Upper lobe of left lung (tissue), 6 donors: ENCODE measurements around the gene NR5A1. TPM values are rescaled to one million over a fixed set of nuclear protein-coding genes. Genes with fewer than 3 reads are reported as not detected.

Experiments
- ATAC-seq, 2 donors: fragments of 200-7000 bp; cut with Tn5 transposase; one replicate each; pipeline ENCODE4 v1.9.1; 2022; ENCODE audit warnings: mild to moderate bottlenecking in 2 of 2, moderate library complexity in 2 of 2; ENCODE audit not compliant: low FRiP score in 2 of 2
- DNase-seq, 2 donors: peaks; one replicate each; pipeline ENCODE4 v3.0.0-alpha.2; 2019 to 2020
- H3K27ac ChIP-seq, 4 donors: fragments of 200-600 bp; sonication (generic); one replicate each; pipeline ENCODE4 v1.5.1; 2016 to 2019
- H3K27me3 ChIP-seq, 4 donors: fragments of 200-600 bp; sonication (generic); one replicate each; pipeline ENCODE4 v1.5.1; 2017 to 2019
- H3K36me3 ChIP-seq, 4 donors: fragments of 200-600 bp; sonication (generic); one replicate each; pipeline ENCODE4 v1.5.1; 2016 to 2019
- H3K4me1 ChIP-seq, 4 donors: fragments of 200-600 bp; sonication (generic); one replicate each; pipeline ENCODE4 v1.5.1; 2018 to 2019
- H3K4me3 ChIP-seq, 4 donors: fragments of 200-600 bp; sonication (generic); one replicate each; pipeline ENCODE4 v1.5.1; 2017 to 2019; ENCODE audit warnings: mild to moderate bottlenecking in 2 of 4, moderate library complexity in 1 of 4
- H3K9me3 ChIP-seq, 4 donors: fragments of 200-600 bp; sonication (generic); one replicate each; pipeline ENCODE4 v1.5.1; 2018 to 2019
- EP300 ChIP-seq, 4 donors: sonication (generic); formaldehyde crosslinking; IDR thresholded peaks; one replicate each; pipeline ENCODE4 v1.5.1; 2017; ENCODE audit warnings: antibody characterized with exemption in 4 of 4, control low read depth in 2 of 4
- POLR2A ChIP-seq, 4 donors: fragments of 450-650 bp; IDR thresholded peaks; one replicate each; pipeline ENCODE4 v1.5.1; 2016 to 2017; ENCODE audit warnings: antibody characterized with exemption in 4 of 4, mild to moderate bottlenecking in 2 of 4
- POLR2AphosphoS5 ChIP-seq, 2 donors: sonication (generic); formaldehyde crosslinking; IDR thresholded peaks; one replicate each; pipeline ENCODE4 v1.5.1; 2017; ENCODE audit warnings: antibody characterized with exemption in 2 of 2
- WGBS, 2 donors: methylation state at CpG; one replicate each; pipeline ENCODE4 v1.1.5; 2017 to 2018; 5-methylcytosine and 5-hydroxymethylcytosine counted together
- total RNA-seq, 6 donors: library from RNA; depleted of rRNA in 4 of 6; stranded (reverse); fragments of >200 nt in 4 of 6; gene quantifications; one replicate each; pipeline versions ENCODE4 v1.1.0 to v1.2.1, GENCODE V29; 2016 to 2021
- TF ChIP-seq, protein P1 (sequence below), 6 experiments: fragments of 450-650 bp in 4 of 6; fragments of 200-600 bp in 2 of 6; sonication (generic) in 2 of 6; IDR thresholded peaks; one replicate each; pipeline ENCODE4 v1.5.1; 2016 to 2019; ENCODE audit warnings: antibody characterized with exemption in 6 of 6
- donor health status: DM: no; HTN: no; CAD: no; lungs with moderate emphysema.
- donor health status: DM: no; HTN: yes; CAD: no; lungs with severe emphysema.

The NR5A1 gene
- total RNA-seq, 6 donors from 2014 or later, result 0.30 to 0.49 TPM; not detected in 4

DNA sequence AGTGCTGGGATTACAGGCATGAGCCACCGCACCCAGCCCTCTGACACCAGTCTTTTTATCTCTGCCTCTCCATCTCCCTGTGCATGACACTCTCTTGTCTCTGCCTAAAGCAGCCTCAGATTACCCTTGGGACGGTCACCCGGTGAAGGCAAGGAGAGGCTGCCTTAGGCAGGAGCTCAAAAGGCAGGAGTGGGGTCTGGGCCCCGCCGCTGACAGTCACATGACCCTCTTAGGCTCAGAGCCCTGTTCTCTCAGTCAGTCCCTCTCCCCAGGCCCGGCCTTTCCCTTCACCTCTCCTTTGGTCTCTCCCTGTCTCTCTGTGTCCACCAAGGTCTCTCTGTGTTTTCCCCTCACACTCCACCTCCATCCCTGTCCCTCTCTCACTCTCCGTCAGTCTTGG is 34.4 kb downstream of the NR5A1 start:
- no peak overlapping the region for H3K27ac ChIP-seq
- H3K27me3 ChIP-seq, result peaks cover 0 to 10% (median 4%) of the 10 kb centered on the region in 4 donors
- WGBS, 2 donors, result 53 to 71% methylated on average over 6 to 7 of the region's 7 CpGs
- H3K4me3 ChIP-seq, result no peak overlapping the region
- peaks cover 6 to 8% (median 7%) of the 10 kb centered on the region in 4 donors for H3K4me1 ChIP-seq
- TF ChIP-seq EP300 (IDR thresholded peaks at IDR 0.05) (no peak), POLR2AphosphoS5 (IDR thresholded peaks at IDR 0.05) (no peak), POLR2A (IDR thresholded peaks at IDR 0.05) (no peak)
- TF ChIP-seq, protein P1, sequence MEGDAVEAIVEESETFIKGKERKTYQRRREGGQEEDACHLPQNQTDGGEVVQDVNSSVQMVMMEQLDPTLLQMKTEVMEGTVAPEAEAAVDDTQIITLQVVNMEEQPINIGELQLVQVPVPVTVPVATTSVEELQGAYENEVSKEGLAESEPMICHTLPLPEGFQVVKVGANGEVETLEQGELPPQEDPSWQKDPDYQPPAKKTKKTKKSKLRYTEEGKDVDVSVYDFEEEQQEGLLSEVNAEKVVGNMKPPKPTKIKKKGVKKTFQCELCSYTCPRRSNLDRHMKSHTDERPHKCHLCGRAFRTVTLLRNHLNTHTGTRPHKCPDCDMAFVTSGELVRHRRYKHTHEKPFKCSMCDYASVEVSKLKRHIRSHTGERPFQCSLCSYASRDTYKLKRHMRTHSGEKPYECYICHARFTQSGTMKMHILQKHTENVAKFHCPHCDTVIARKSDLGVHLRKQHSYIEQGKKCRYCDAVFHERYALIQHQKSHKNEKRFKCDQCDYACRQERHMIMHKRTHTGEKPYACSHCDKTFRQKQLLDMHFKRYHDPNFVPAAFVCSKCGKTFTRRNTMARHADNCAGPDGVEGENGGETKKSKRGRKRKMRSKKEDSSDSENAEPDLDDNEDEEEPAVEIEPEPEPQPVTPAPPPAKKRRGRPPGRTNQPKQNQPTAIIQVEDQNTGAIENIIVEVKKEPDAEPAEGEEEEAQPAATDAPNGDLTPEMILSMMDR (IDR thresholded peaks at IDR 0.05), result no peak
- no peak for ATAC-seq
- DNase-seq, result no peak
- H3K9me3 ChIP-seq, result no peaks in the 10 kb centered on the region
- no peaks in the 10 kb centered on the region for H3K36me3 ChIP-seq

DNA sequence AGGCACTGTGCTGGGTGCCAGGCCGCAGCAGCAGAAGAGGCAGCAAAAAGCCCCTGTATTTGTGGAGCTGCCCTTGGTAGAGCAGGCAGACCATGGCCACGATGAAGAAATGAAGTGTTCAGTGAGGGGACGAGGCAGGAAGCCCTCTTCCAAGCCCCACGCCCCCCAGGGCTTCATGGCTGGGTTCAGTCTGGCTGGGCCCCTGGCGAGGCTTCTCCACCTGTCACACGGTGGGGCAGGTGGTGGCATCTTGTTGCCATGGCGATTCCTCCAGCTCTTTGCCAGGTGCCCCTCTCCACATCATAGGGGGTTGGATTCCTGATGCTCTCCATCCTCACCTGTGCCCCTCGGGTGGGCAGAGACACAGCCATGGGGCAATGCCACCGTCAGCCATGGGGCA is 35.4 kb downstream of the NR5A1 start:
- no peaks in the 10 kb centered on the region for H3K27me3 ChIP-seq
- ATAC-seq, result no peak
- no peak overlapping the region for H3K27ac ChIP-seq
- 82 to 85% methylated on average over 5 to 9 of the region's 9 CpGs for WGBS, 2 donors
- DNase-seq, result peak in 1 of 2 donors; percentile 50
- no peaks in the 10 kb centered on the region for H3K9me3 ChIP-seq
- TF ChIP-seq POLR2AphosphoS5 (IDR thresholded peaks at IDR 0.05) (no peak), POLR2A (IDR thresholded peaks at IDR 0.05) (no peak), EP300 (IDR thresholded peaks at IDR 0.05) (no peak)
- TF ChIP-seq, protein P1 (IDR thresholded peaks at IDR 0.05), result no peak
- H3K4me1 ChIP-seq, result no peaks in the 10 kb centered on the region
- no peaks in the 10 kb centered on the region for H3K36me3 ChIP-seq
- no peak overlapping the region for H3K4me3 ChIP-seq

DNA sequence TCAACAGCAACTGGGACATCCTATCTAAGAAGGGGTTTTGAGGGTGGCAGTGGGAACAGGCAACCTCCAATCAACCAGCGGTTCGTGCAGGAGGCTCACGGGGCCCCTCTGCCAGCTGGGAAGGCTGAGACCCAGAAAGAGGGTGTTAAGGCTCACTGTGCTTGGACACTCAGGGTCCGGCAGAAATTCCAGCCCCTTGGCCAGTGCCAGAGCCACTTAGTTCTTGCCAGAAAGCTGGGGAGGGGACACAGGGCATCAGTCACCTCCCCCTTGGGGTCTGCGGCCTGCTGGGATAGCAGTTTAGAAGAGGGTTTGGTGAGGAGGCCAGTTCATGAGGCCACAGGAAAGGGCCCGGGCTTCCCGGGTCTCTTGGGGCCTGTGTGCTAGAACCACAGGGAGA is 36.5 kb downstream of the NR5A1 start:
- TF ChIP-seq POLR2AphosphoS5 (IDR thresholded peaks at IDR 0.05), result no peak
- TF ChIP-seq EP300 (IDR thresholded peaks at IDR 0.05), result no peak
- TF ChIP-seq POLR2A (IDR thresholded peaks at IDR 0.05), result no peak
- TF ChIP-seq, protein P1 (IDR thresholded peaks at IDR 0.05), result no peak
- Histone ChIP-seq H3K4me3 (no peak overlapping the region), H3K27ac (no peak overlapping the region), H3K4me1 (no peaks in the 10 kb centered on the region), H3K27me3 (no peaks in the 10 kb centered on the region), H3K36me3 (no peaks in the 10 kb centered on the region), H3K9me3 (no peaks in the 10 kb centered on the region)
- no peak for DNase-seq
- WGBS, 2 donors, result 83 to 89% methylated on average over 7 of the region's 7 CpGs
- no peak for ATAC-seq

DNA sequence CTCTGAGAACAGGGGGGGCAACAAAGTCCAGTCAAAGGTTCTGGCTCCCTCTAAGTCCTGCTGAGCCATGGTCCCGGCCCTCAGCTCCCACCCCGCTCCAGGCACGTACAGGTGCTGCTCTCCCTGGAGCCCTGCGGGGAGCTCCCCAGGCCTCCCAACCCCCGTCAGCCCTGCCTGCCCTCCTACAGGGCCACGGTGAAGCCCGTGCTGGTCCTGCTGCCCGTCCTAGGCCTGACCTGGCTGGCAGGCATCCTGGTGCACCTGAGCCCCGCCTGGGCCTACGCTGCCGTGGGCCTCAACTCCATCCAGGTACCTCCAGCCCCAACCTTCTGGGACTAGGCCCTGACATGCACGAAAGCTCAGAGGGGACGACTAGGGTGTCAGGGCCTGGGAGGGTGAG is 36.9 kb downstream of the NR5A1 start:
- no peak for TF ChIP-seq POLR2A (IDR thresholded peaks at IDR 0.05)
- no peak for TF ChIP-seq POLR2AphosphoS5 (IDR thresholded peaks at IDR 0.05)
- no peak for TF ChIP-seq EP300 (IDR thresholded peaks at IDR 0.05)
- TF ChIP-seq, protein P1 (IDR thresholded peaks at IDR 0.05), result no peak
- 83 to 94% methylated on average over 5 to 11 of the region's 13 CpGs for WGBS, 2 donors
- H3K4me3 ChIP-seq, result no peak overlapping the region
- H3K9me3 ChIP-seq, result no peaks in the 10 kb centered on the region
- H3K27ac ChIP-seq, result no peak overlapping the region
- no peak for ATAC-seq
- H3K27me3 ChIP-seq, result no peaks in the 10 kb centered on the region
- H3K4me1 ChIP-seq, result no peaks in the 10 kb centered on the region
- DNase-seq, result peak in 1 of 2 donors; percentile 68
- H3K36me3 ChIP-seq, result no peaks in the 10 kb centered on the region
